Aorta (tissue), 5 donors: Measurements from ENCODE around the gene RNF150. TPM values are rescaled to one million over a fixed set of nuclear protein-coding genes. Genes with fewer than 3 reads are reported as not detected.

Source experiments
- ATAC-seq: fragments of 200-7000 bp; cut with Tn5 transposase; one replicate; pipeline ENCODE4 v1.9.1; 2022; ENCODE audit warnings: moderate library complexity; ENCODE audit not compliant: low FRiP score
- DNase-seq, 2 donors: peaks; one replicate each; pipeline ENCODE4 v3.0.0-alpha.2; 2020
- H3K27ac ChIP-seq, 2 donors: one replicate each; pipeline ENCODE4 v1.5.1; 2013; ENCODE audit warnings: low read length in 2 of 2, mild to moderate bottlenecking in 2 of 2, moderate library complexity in 2 of 2, control low read depth in 1 of 2, inconsistent platforms in 1 of 2, low read depth in 1 of 2
- H3K27me3 ChIP-seq, 2 donors: one replicate each; pipeline ENCODE4 v1.6.1; 2013; ENCODE audit warnings: control low read depth in 1 of 2, low read length in 1 of 2, mild to moderate bottlenecking in 1 of 2, moderate library complexity in 1 of 2; ENCODE audit not compliant: insufficient read depth in 2 of 2, control insufficient read depth in 1 of 2
- H3K36me3 ChIP-seq, 2 donors: one replicate each; pipeline ENCODE4 v1.6.1; 2013; ENCODE audit warnings: control low read depth in 1 of 2, low read length in 1 of 2, mild to moderate bottlenecking in 1 of 2; ENCODE audit not compliant: insufficient read depth in 2 of 2, control insufficient read depth in 1 of 2
- H3K4me1 ChIP-seq, 2 donors: one replicate each; pipeline ENCODE4 v1.6.1; 2013; ENCODE audit warnings: low read length in 2 of 2, control low read depth in 1 of 2, mild to moderate bottlenecking in 1 of 2, moderate library complexity in 1 of 2; ENCODE audit not compliant: insufficient read depth in 2 of 2, control insufficient read depth in 1 of 2
- H3K4me3 ChIP-seq, 2 donors: one replicate each; pipeline ENCODE4 v1.5.1; 2013; ENCODE audit warnings: low read length in 2 of 2, control low read depth in 1 of 2, mild to moderate bottlenecking in 1 of 2
- H3K9me3 ChIP-seq: one replicate; pipeline ENCODE4 v1.6.1; 2013; ENCODE audit warnings: mild to moderate bottlenecking, low read length; ENCODE audit not compliant: control insufficient read depth
- WGBS, 2 donors: extraction: QIAGEN DNeasy Blood & Tissue Kit; methylation state at CpG; one replicate each; pipeline ENCODE4 v1.1.7; 2013; 5-methylcytosine and 5-hydroxymethylcytosine counted together
- intact Hi-C, 2 donors: fragments of 100-400 bp; cut with DNase I; formaldehyde crosslinking; loops; one replicate each; pipeline versions ENCODE4 v1.14.2 to v1.15.0; 2022
- polyA plus RNA-seq, 2 donors: library from polyadenylated mRNA; stranded (reverse); fragments of 200-250 nt; gene quantifications; one replicate each; pipeline ENCODE4 v1.2.3, GENCODE V29; 2013
- total RNA-seq, 2 donors: library from RNA; stranded (reverse); fragmentation: NEBNext Ultra II Directional; extraction: Animal tissue kit (Norgen Biotek cat#: 25700); gene quantifications; one replicate each; pipeline ENCODE4 v1.2.1, GENCODE V29; 2021
- donor health status: healthy with polysubstance abuse.
- donor health status: Bipolar disorder and iron deficiency.
- donor health status: DM: no; HTN: no; CAD: no.
- donor health status: DM: no; HTN: no; CAD: no.
- donor health status: DM: yes; HTN: yes; CAD: no.

Gene RNF150
- total and polyA plus RNA-seq, 4 donors = 2.0 to 22.8 (median 10.6) TPM

GRCh38 chr4:141101511-141101910 lies 31.8 kb downstream of the RNF150 start:
- Histone ChIP-seq H3K27ac (no peak overlapping the region), H3K36me3 (no peaks in the 10 kb centered on the region), H3K4me3 (no peak overlapping the region), H3K4me1 (no peaks in the 10 kb centered on the region), H3K9me3 (no peaks in the 10 kb centered on the region), H3K27me3 (no peaks in the 10 kb centered on the region)
- WGBS, 2 donors = 96% methylated on average over 4 of the region's 4 CpGs
- ATAC-seq (no peak), DNase-seq (no peak)
- intact Hi-C loops = no loop called here

GRCh38 chr4:141099326-141099725 lies 33.9 kb downstream of the RNF150 start:
- Histone ChIP-seq H3K9me3 (no peaks in the 10 kb centered on the region), H3K27ac (no peak overlapping the region), H3K4me3 (no peak overlapping the region), H3K36me3 (no peaks in the 10 kb centered on the region), H3K4me1 (no peaks in the 10 kb centered on the region), H3K27me3 (no peaks in the 10 kb centered on the region)
- no peak for DNase-seq
- intact Hi-C loops = no loop called here
- WGBS, 2 donors = 96 to 100% methylated on average over 1 of the region's 1 CpG
- no peak for ATAC-seq

- no peak for DNase-seq
- Histone ChIP-seq H3K4me3 (no peak overlapping the region), H3K4me1 (no peaks in the 10 kb centered on the region), H3K27ac (no peak overlapping the region), H3K27me3 (no peaks in the 10 kb centered on the region), H3K36me3 (no peaks in the 10 kb centered on the region), H3K9me3 (no peaks in the 10 kb centered on the region)
- WGBS, 2 donors = 93 to 96% methylated on average over 3 of the region's 3 CpGs
- intact Hi-C loops = no loop called here
- ATAC-seq = no peak
Observed at GRCh38 chr4:141098163-141098562, 35.1 kb downstream of the RNF150 start.

- no peaks in the 10 kb centered on the region for H3K9me3 ChIP-seq
- DNase-seq (no peak), ATAC-seq (no peak)
- no peaks in the 10 kb centered on the region for H3K27me3 ChIP-seq
- no peaks in the 10 kb centered on the region for H3K4me1 ChIP-seq
- WGBS, 2 donors = 29 to 30% methylated on average over 3 of the region's 3 CpGs
- intact Hi-C loops = no loop called here
- H3K36me3 ChIP-seq = no peaks in the 10 kb centered on the region
- no peak overlapping the region for H3K27ac ChIP-seq
- H3K4me3 ChIP-seq = no peak overlapping the region
Observed at GRCh38 chr4:141090473-141090872, 42.8 kb downstream of the RNF150 start.

GRCh38 chr4:141081921-141082395 lies 51.3 kb downstream of the RNF150 start:
- intact Hi-C loops = no loop called here
- no peak overlapping the region for H3K27ac ChIP-seq
- no peak overlapping the region for H3K4me3 ChIP-seq
- peaks cover 2 to 4% of the 10 kb centered on the region in 2 donors for H3K4me1 ChIP-seq
- DNase-seq (no peak), ATAC-seq (no peak)
- H3K36me3 ChIP-seq = no peaks in the 10 kb centered on the region
- H3K27me3 ChIP-seq = no peaks in the 10 kb centered on the region
- H3K9me3 ChIP-seq = no peaks in the 10 kb centered on the region
- 74 to 81% methylated on average over 9 of the region's 9 CpGs for WGBS, 2 donors

GRCh38 chr4:141080668-141081067 lies 52.6 kb downstream of the RNF150 start:
- no peaks in the 10 kb centered on the region for H3K36me3 ChIP-seq
- no peaks in the 10 kb centered on the region for H3K27me3 ChIP-seq
- DNase-seq (peak in 1 of 2 donors; percentile 65), ATAC-seq (peak; percentile 44)
- intact Hi-C loops = no loop called here
- H3K4me1 ChIP-seq = peaks cover 2 to 7% of the 10 kb centered on the region in 2 donors
- no peak overlapping the region for H3K27ac ChIP-seq
- no peaks in the 10 kb centered on the region for H3K9me3 ChIP-seq
- WGBS, 2 donors = 83 to 90% methylated on average over 8 of the region's 8 CpGs
- H3K4me3 ChIP-seq = no peak overlapping the region

GRCh38 chr4:141079393-141079930 lies 53.8 kb downstream of the RNF150 start:
- no peaks in the 10 kb centered on the region for H3K9me3 ChIP-seq
- DNase-seq (no peak), ATAC-seq (no peak)
- WGBS, 2 donors = 56 to 64% methylated on average over 3 of the region's 3 CpGs
- peaks cover 2 to 7% of the 10 kb centered on the region in 2 donors for H3K4me1 ChIP-seq
- H3K27me3 ChIP-seq = no peaks in the 10 kb centered on the region
- no peak overlapping the region for H3K27ac ChIP-seq
- intact Hi-C loops = no loop called here
- H3K4me3 ChIP-seq = no peak overlapping the region
- no peaks in the 10 kb centered on the region for H3K36me3 ChIP-seq

GRCh38 chr4:141078871-141079270 lies 54.4 kb downstream of the RNF150 start:
- intact Hi-C loops = no loop called here
- Histone ChIP-seq H3K9me3 (no peaks in the 10 kb centered on the region), H3K4me3 (no peak overlapping the region), H3K36me3 (no peaks in the 10 kb centered on the region), H3K27ac (no peak overlapping the region), H3K4me1 (peaks cover 5 to 7% of the 10 kb centered on the region in 2 donors), H3K27me3 (no peaks in the 10 kb centered on the region)
- DNase-seq (no peak), ATAC-seq (no peak)

GRCh38 chr4:141077611-141078225 lies 55.6 kb downstream of the RNF150 start:
- DNase-seq = no peak
- no peak for ATAC-seq
- no peak overlapping the region for H3K27ac ChIP-seq
- intact Hi-C loops = no loop called here
- H3K36me3 ChIP-seq = no peaks in the 10 kb centered on the region
- H3K4me1 ChIP-seq = peaks cover 5 to 7% of the 10 kb centered on the region in 2 donors
- no peaks in the 10 kb centered on the region for H3K9me3 ChIP-seq
- H3K27me3 ChIP-seq = no peaks in the 10 kb centered on the region
- WGBS, 2 donors = 52 to 59% methylated on average over 1 of the region's 1 CpG
- H3K4me3 ChIP-seq = no peak overlapping the region
